Stimulated activated CD8-positive, alpha-beta memory T cell treated with anti-CD3 and anti-CD28 coated beads, Interleukin-2, amount 100 ng/mL, for 48 hours (primary cell): ENCODE data around the gene STXBP4.

Experiments used
- DNase-seq, 2 donors: peaks; one replicate each; pipeline ENCODE4 v3.0.0-alpha.2; 2020; ENCODE audit warnings: low read depth in 2 of 2

The STXBP4 gene

GRCh38 chr17:54969658-54970572 is 1.4 kb downstream of the STXBP4 start:
- DNase-seq, result no peak

GRCh38 chr17:54971147-54971546 is 2.6 kb downstream of the STXBP4 start:
- no peak for DNase-seq

GRCh38 chr17:54971901-54972300 is 3.3 kb downstream of the STXBP4 start:
- no peak for DNase-seq

- no peak for DNase-seq
Observed at GRCh38 chr17:54972406-54973138, 4.0 kb downstream of the STXBP4 start.

GRCh38 chr17:54974759-54975158 is 6.2 kb downstream of the STXBP4 start:
- no peak for DNase-seq

- no peak for DNase-seq
Observed at GRCh38 chr17:54976316-54976715, 7.8 kb downstream of the STXBP4 start.

- no peak for DNase-seq
Observed at GRCh38 chr17:54977744-54978143, 9.2 kb downstream of the STXBP4 start.

GRCh38 chr17:54979657-54980056 is 11.1 kb downstream of the STXBP4 start:
- no peak for DNase-seq

- no peak for DNase-seq
Observed at GRCh38 chr17:54980375-54980774, 11.8 kb downstream of the STXBP4 start.

- DNase-seq, result no peak
Observed at GRCh38 chr17:54982399-54982798, 13.8 kb downstream of the STXBP4 start.

- DNase-seq, result no peak
Observed at GRCh38 chr17:54983260-54983659, 14.7 kb downstream of the STXBP4 start.

GRCh38 chr17:54985476-54985875 is 16.9 kb downstream of the STXBP4 start:
- no peak for DNase-seq

- no peak for DNase-seq
Observed at GRCh38 chr17:54990118-54990517, 21.6 kb downstream of the STXBP4 start.

GRCh38 chr17:54991567-54991966 is 23.0 kb downstream of the STXBP4 start:
- DNase-seq, result no peak

GRCh38 chr17:54992797-54993639 is 24.5 kb downstream of the STXBP4 start:
- no peak for DNase-seq

GRCh38 chr17:54996441-54996840 is 27.9 kb downstream of the STXBP4 start:
- DNase-seq, result no peak

- no peak for DNase-seq
Observed at GRCh38 chr17:55002458-55002857, 33.9 kb downstream of the STXBP4 start.

- DNase-seq, result no peak
Observed at GRCh38 chr17:55004484-55004883, 35.9 kb downstream of the STXBP4 start.

- DNase-seq, result no peak
Observed at GRCh38 chr17:55005520-55005919, 37.0 kb downstream of the STXBP4 start.

GRCh38 chr17:55023626-55024025 is 55.1 kb downstream of the STXBP4 start:
- no peak for DNase-seq

- no peak for DNase-seq
Observed at GRCh38 chr17:55037828-55038227, 69.3 kb downstream of the STXBP4 start.

GRCh38 chr17:55038291-55038690 is 69.7 kb downstream of the STXBP4 start:
- no peak for DNase-seq
